Smooth muscle cell (in vitro differentiated cells): Measurements from ENCODE around the gene INO80B. TPM values are rescaled to one million over a fixed set of nuclear protein-coding genes. Genes with fewer than 3 reads are reported as not detected.
"Not testable (repeated sequence)": the region's sequence is repeated elsewhere in the genome, so short reads cannot be mapped to it uniquely, and the experiment has no call there.

Source experiments
- DNase-seq: peaks from one replicate; lab custom pipeline; 2025; ENCODE audit not compliant: unreplicated experiment; lab: John Stamatoyannopoulos, UW
- H2AFZ ChIP-seq: fragments of 200-600 bp; sonication (generic); 2 replicates; pipeline ENCODE4 v1.6.0; 2016; ENCODE audit warnings: antibody characterized with exemption, low read depth, mild to moderate bottlenecking
- H3F3A ChIP-seq: fragments of 200-600 bp; sonication (generic); 2 replicates; pipeline ENCODE4 v1.6.0; 2017; ENCODE audit warnings: antibody characterized with exemption, low read depth
- H3K27ac ChIP-seq: fragments of 200-600 bp; sonication (generic); 2 replicates; pipeline ENCODE4 v1.5.1; 2016; ENCODE audit warnings: low read depth, mild to moderate bottlenecking
- H3K27me3 ChIP-seq: fragments of 200-600 bp; sonication (generic); 2 replicates; pipeline ENCODE4 v1.6.1; 2016; ENCODE audit warnings: low read depth, mild to moderate bottlenecking
- H3K36me3 ChIP-seq: fragments of 200-600 bp; sonication (generic); 2 replicates; pipeline ENCODE4 v1.5.1; 2016; ENCODE audit warnings: low read depth
- H3K4me1 ChIP-seq: fragments of 200-600 bp; sonication (generic); 2 replicates; pipeline ENCODE4 v1.5.1; 2016; ENCODE audit warnings: low read depth
- H3K4me2 ChIP-seq: fragments of 200-600 bp; sonication (generic); 2 replicates; pipeline ENCODE4 v1.6.0; 2016; ENCODE audit warnings: mild to moderate bottlenecking
- H3K4me3 ChIP-seq: fragments of 200-600 bp; sonication (generic); 2 replicates; pipeline ENCODE4 v1.5.1; 2016; ENCODE audit warnings: mild to moderate bottlenecking
- H3K79me2 ChIP-seq: fragments of 200-600 bp; sonication (generic); 2 replicates; pipeline ENCODE4 v1.6.0; 2016; ENCODE audit warnings: low read depth, mild to moderate bottlenecking
- H3K9ac ChIP-seq: fragments of 200-600 bp; sonication (generic); 2 replicates; pipeline ENCODE4 v1.6.0; 2016; ENCODE audit warnings: low read depth
- H3K9me3 ChIP-seq: fragments of 200-600 bp; sonication (generic); replicated peaks from 2 replicates; pipeline ENCODE4 v1.5.1; 2016; ENCODE audit warnings: low read depth
- H4K20me1 ChIP-seq: fragments of 200-600 bp; sonication (generic); 2 replicates; pipeline ENCODE4 v1.6.0; 2016; ENCODE audit warnings: low read depth
- CTCF ChIP-seq: fragments of 200-600 bp; sonication (generic); IDR thresholded peaks from 2 replicates; pipeline ENCODE4 v1.5.1; 2017; ENCODE audit warnings: borderline replicate concordance, mild to moderate bottlenecking, antibody characterized with exemption; ENCODE audit not compliant: insufficient read depth, poor library complexity, severe bottlenecking
- WGBS: methylation state at CpG from one replicate; pipeline ENCODE4 v1.1.7; 2016; ENCODE audit warnings: low lambda C conversion rate; 5-methylcytosine and 5-hydroxymethylcytosine counted together
- polyA plus RNA-seq: library from polyadenylated mRNA; unstranded; fragments of >200 nt; fragmentation: Nextera tagmentation; extraction: Ambion mirVana; gene quantifications from 2 replicates; pipeline ENCODE4 v1.2.1, GENCODE V29; 2016
- total RNA-seq: library from RNA; depleted of rRNA; stranded (reverse); fragments of >200 nt; gene quantifications from 2 replicates; pipeline ENCODE4 v1.2.3, GENCODE V29; 2014

INO80B gene
- total and polyA plus RNA-seq, 2 experiments from 2014 or later = 4.7 to 10.4 TPM

GRCh38 chr2:74458132-74458937 is 3.4 kb downstream of the INO80B start, which contains the start of gene WBP1:
Gene WBP1, plus strand, starts transcription at chr2:74458438. Its CDS starts 165 bp downstream, at chr2:74458603.
- peaks cover 34% of the 10 kb centered on the region for H3K79me2 ChIP-seq
- DNase-seq = peak; percentile 88
- peak within 1 kb of the TSS; percentile 95 for H3K9ac ChIP-seq
- under 1% methylated on average over 27 of the region's 38 CpGs for WGBS
- peaks cover 23% of the 10 kb centered on the region for H3F3A ChIP-seq
- H3K4me2 ChIP-seq = peak within 1 kb of the TSS; percentile 98
- no peaks in the 10 kb centered on the region for H3K27me3 ChIP-seq
- no peaks in the 10 kb centered on the region for H3K36me3 ChIP-seq
- H3K4me3 ChIP-seq = peak within 1 kb of the TSS; percentile 85
- peak within 1 kb of the TSS; percentile 98 for H3K27ac ChIP-seq
- H4K20me1 ChIP-seq = no peaks in the 10 kb centered on the region
- H3K9me3 ChIP-seq = no peaks in the 10 kb centered on the region
- peaks cover 20% of the 10 kb centered on the region for H3K4me1 ChIP-seq
- peak within 1 kb of the TSS; percentile 77 for H2AFZ ChIP-seq
- TF ChIP-seq CTCF = no peak

GRCh38 chr2:74458938-74459363 is 4.1 kb downstream of the INO80B start:
- H3K4me2 ChIP-seq = peak overlapping the region; percentile 98
- peaks cover 23% of the 10 kb centered on the region for H3F3A ChIP-seq
- peaks cover 21% of the 10 kb centered on the region for H3K4me1 ChIP-seq
- 8% methylated on average over 10 of the region's 10 CpGs for WGBS
- no peaks in the 10 kb centered on the region for H3K36me3 ChIP-seq
- peak overlapping the region; percentile 63 for H3K27ac ChIP-seq
- peak overlapping the region; percentile 81 for H3K9ac ChIP-seq
- H4K20me1 ChIP-seq = no peaks in the 10 kb centered on the region
- H2AFZ ChIP-seq = no peak overlapping the region
- H3K9me3 ChIP-seq = no peaks in the 10 kb centered on the region
- DNase-seq = no peak
- peak overlapping the region; percentile 85 for H3K4me3 ChIP-seq
- no peak for TF ChIP-seq CTCF
- H3K27me3 ChIP-seq = no peaks in the 10 kb centered on the region
- peaks cover 39% of the 10 kb centered on the region for H3K79me2 ChIP-seq

- WGBS = 93% methylated on average over 13 of the region's 13 CpGs
- H3K79me2 ChIP-seq = peaks cover 45% of the 10 kb centered on the region
- not testable (repeated sequence) for H3K9ac ChIP-seq
Measured at GRCh38 chr2:74459503-74460118, 4.7 kb downstream of the INO80B start.

GRCh38 chr2:74460187-74460586 is 5.3 kb downstream of the INO80B start:
- not testable (repeated sequence) for H4K20me1 ChIP-seq, H3K4me3 ChIP-seq, H3K4me2 ChIP-seq, H3K9ac ChIP-seq, H3K9me3 ChIP-seq, H3K27me3 ChIP-seq, H2AFZ ChIP-seq, DNase-seq, H3K27ac ChIP-seq, H3K36me3 ChIP-seq
- 93% methylated on average over 10 of the region's 10 CpGs for WGBS
- Histone ChIP-seq H3K4me1 (peaks cover 26% of the 10 kb centered on the region), H3K79me2 (peaks cover 49% of the 10 kb centered on the region), H3F3A (peaks cover 23% of the 10 kb centered on the region)

More at GRCh38 chr2:74459503-74460118, 4.7 kb downstream of the INO80B start:
- not testable (repeated sequence) for H3K27ac ChIP-seq, H4K20me1 ChIP-seq, H3K27me3 ChIP-seq, DNase-seq, H3K9me3 ChIP-seq, H2AFZ ChIP-seq, H3K36me3 ChIP-seq
- peaks cover 23% of the 10 kb centered on the region for H3F3A ChIP-seq
- peak overlapping the region; percentile 85 for H3K4me3 ChIP-seq
- peaks cover 26% of the 10 kb centered on the region for H3K4me1 ChIP-seq
- H3K4me2 ChIP-seq = peak overlapping the region; percentile 98
